ENCODE results near the gene SPDYE1.

DNA sequence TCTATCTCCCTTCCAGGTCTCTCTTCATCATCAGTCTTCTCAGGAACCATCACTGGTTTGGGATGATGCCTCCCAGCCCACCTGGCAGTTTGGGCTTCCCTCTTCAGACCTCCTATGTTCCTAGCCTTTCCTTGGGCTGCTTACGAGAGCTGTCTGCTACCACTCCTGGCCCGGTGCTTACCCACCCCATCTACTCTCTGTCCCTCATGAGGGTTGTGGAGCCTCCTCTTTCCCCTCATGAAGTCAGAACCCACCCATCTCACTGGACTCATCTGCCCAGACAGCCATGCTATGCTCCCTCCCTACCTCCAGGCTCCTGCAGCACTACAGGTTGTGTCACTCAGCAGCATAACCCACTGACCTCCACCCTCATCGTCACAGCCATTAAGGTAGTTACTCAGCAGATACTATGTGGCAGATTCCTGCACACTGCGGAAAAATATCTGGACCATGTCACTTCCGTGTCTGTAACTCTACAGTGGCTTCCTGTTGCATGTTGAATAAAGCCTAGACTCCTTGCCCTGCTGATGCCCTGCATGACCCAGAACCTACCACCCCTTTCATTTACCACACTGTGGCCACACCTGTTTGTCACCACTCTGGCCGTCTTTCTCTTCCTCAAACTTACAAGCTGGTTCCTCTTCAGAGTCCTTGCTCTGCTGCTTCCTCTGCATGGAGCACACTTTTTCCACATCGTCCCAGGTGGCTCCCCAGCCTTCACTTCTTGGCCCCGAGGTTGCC lies 48.8 kb downstream of the SPDYE1 start:
- TF ChIP-seq POLR2A (IDR thresholded peaks at IDR 0.05): no peak
- TF ChIP-seq, protein P1, sequence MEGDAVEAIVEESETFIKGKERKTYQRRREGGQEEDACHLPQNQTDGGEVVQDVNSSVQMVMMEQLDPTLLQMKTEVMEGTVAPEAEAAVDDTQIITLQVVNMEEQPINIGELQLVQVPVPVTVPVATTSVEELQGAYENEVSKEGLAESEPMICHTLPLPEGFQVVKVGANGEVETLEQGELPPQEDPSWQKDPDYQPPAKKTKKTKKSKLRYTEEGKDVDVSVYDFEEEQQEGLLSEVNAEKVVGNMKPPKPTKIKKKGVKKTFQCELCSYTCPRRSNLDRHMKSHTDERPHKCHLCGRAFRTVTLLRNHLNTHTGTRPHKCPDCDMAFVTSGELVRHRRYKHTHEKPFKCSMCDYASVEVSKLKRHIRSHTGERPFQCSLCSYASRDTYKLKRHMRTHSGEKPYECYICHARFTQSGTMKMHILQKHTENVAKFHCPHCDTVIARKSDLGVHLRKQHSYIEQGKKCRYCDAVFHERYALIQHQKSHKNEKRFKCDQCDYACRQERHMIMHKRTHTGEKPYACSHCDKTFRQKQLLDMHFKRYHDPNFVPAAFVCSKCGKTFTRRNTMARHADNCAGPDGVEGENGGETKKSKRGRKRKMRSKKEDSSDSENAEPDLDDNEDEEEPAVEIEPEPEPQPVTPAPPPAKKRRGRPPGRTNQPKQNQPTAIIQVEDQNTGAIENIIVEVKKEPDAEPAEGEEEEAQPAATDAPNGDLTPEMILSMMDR (IDR thresholded peaks at IDR 0.05): no peak

Data from uterus (tissue), 2 donors.